Testis (tissue), 3 donors: ENCODE data around the gene PRKAR2B. TPM values are rescaled to one million over a fixed set of nuclear protein-coding genes. Genes with fewer than 3 reads are reported as not detected.

ENCODE experiments used
- DNase-seq: peaks from one replicate; pipeline ENCODE4 v3.0.0-alpha.2; 2019
- H3K27ac ChIP-seq, 2 donors: fragments of 200-600 bp; sonication (generic); one replicate each; pipeline ENCODE4 v1.5.1; 2019
- H3K27me3 ChIP-seq: fragments of 200-600 bp; sonication (generic); one replicate; pipeline ENCODE4 v1.5.1; 2019
- H3K36me3 ChIP-seq: fragments of 200-600 bp; sonication (generic); one replicate; pipeline ENCODE4 v1.5.1; 2017; ENCODE audit warnings: low read depth; ENCODE audit errors: missing control alignments
- H3K4me1 ChIP-seq: fragments of 200-600 bp; sonication (generic); one replicate; pipeline ENCODE4 v1.5.1; 2019
- H3K4me3 ChIP-seq, 2 donors: fragments of 200-600 bp; sonication (generic); one replicate each; pipeline ENCODE4 v1.5.1; 2017 to 2019
- H3K9me3 ChIP-seq: fragments of 200-600 bp; sonication (generic); one replicate; pipeline ENCODE4 v1.5.1; 2017
- POLR2A ChIP-seq: fragments of 450-650 bp; IDR thresholded peaks from one replicate; pipeline ENCODE4 v1.6.1; 2017; ENCODE audit warnings: antibody characterized with exemption, mild to moderate bottlenecking, moderate library complexity
- WGBS, 2 donors: methylation state at CpG; one replicate each; pipeline ENCODE4 v1.1.5; 2018; 5-methylcytosine and 5-hydroxymethylcytosine counted together
- intact Hi-C: fragments of 100-400 bp; cut with DNase I; formaldehyde crosslinking; loops from one replicate; pipeline ENCODE4 v1.15.1; 2023; ENCODE audit warnings: low total_unique reads
- polyA plus RNA-seq: library from polyadenylated mRNA; stranded (reverse); fragments of 350-450 nt; fragmentation: Illumina TruSeq; extraction: RNeasy Lipid Tissue Mini Kit (QIAGEN cat#74804); gene quantifications from one replicate; pipeline ENCODE4 v1.2.3, GENCODE V29; 2014; ENCODE audit warnings: low read depth, low replicate concordance; ENCODE audit not compliant: insufficient read depth
- total RNA-seq, 2 donors: library from RNA; depleted of rRNA; stranded (reverse); fragments of >200 nt; gene quantifications; one replicate each; pipeline ENCODE4 v1.2.3, GENCODE V29; 2016
- TF ChIP-seq, protein P1 (sequence below), 3 experiments: fragments of 450-650 bp in 2 of 3; fragments of 200-600 bp in 1 of 3; sonication (generic) in 1 of 3; IDR thresholded peaks; one replicate each; pipeline ENCODE4 v1.5.1; 2016 to 2019; ENCODE audit warnings: antibody characterized with exemption in 3 of 3, mild to moderate bottlenecking in 2 of 3, moderate library complexity in 1 of 3

The PRKAR2B gene
- total and polyA plus RNA-seq, 3 donors from 2014 or later = 51.7 to 81.8 (median 66.3) TPM

DNA sequence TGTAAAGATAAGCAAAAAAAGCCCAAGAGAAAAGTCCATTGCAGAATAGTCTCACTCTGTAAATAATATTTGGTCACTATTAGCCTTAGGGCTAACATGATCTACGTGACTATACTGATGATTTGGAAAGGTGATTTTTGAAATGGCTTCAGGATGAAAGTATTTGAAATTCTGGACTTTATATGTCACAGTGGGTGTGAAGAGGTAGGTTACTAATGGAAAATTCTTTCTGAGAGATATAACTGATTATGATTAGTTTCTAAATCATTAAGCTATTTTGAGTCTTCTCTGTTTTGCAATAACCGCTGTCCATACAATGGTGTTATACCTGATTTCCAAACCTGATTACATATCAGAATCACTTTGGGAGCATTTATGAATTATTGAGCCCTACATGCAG is 104.2 kb downstream of the PRKAR2B start:
- WGBS, 2 donors = 92 to 93% methylated on average over 2 of the region's 2 CpGs
- no peaks in the 10 kb centered on the region for H3K36me3 ChIP-seq
- intact Hi-C loops = loop anchor here (5.0 kb wide), 1 partner anchor 201 kb away; no protein-coding TSS in a partner anchor
- no peaks in the 10 kb centered on the region for H3K27me3 ChIP-seq
- no peak overlapping the region for H3K27ac ChIP-seq
- H3K4me1 ChIP-seq = no peaks in the 10 kb centered on the region
- no peak for DNase-seq
- H3K9me3 ChIP-seq = no peaks in the 10 kb centered on the region
- no peak for TF ChIP-seq POLR2A
- TF ChIP-seq, protein P1, sequence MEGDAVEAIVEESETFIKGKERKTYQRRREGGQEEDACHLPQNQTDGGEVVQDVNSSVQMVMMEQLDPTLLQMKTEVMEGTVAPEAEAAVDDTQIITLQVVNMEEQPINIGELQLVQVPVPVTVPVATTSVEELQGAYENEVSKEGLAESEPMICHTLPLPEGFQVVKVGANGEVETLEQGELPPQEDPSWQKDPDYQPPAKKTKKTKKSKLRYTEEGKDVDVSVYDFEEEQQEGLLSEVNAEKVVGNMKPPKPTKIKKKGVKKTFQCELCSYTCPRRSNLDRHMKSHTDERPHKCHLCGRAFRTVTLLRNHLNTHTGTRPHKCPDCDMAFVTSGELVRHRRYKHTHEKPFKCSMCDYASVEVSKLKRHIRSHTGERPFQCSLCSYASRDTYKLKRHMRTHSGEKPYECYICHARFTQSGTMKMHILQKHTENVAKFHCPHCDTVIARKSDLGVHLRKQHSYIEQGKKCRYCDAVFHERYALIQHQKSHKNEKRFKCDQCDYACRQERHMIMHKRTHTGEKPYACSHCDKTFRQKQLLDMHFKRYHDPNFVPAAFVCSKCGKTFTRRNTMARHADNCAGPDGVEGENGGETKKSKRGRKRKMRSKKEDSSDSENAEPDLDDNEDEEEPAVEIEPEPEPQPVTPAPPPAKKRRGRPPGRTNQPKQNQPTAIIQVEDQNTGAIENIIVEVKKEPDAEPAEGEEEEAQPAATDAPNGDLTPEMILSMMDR (IDR thresholded peaks at IDR 0.05) = no peak
- H3K4me3 ChIP-seq = no peak overlapping the region

DNA sequence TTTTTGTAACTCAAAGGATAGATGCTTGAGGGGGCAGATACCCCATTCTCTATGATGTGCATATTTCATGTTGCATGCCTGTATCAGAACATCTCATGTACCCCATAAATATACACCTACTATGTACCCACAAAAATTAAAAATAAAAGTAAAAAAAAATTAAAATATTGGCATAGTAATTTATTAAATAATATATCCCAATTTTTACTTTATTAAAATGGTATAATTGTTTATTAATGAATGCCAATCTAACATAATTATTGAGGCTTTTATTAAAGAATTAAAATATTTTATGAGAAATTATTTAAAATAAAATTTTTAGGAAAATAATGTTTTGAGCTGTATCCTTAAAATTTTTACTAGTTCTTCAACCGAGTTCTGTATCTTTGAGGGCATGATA is 105.4 kb downstream of the PRKAR2B start:
- Histone ChIP-seq H3K36me3 (no peaks in the 10 kb centered on the region), H3K27ac (no peak overlapping the region), H3K4me3 (no peak overlapping the region), H3K9me3 (no peaks in the 10 kb centered on the region), H3K27me3 (no peaks in the 10 kb centered on the region), H3K4me1 (no peaks in the 10 kb centered on the region)
- TF ChIP-seq, protein P1 (IDR thresholded peaks at IDR 0.05) = no peak
- TF ChIP-seq POLR2A = no peak
- whole genome bisulfite sequencing, 2 donors = 94 to 100% methylated on average over 1 of the region's 1 CpG
- DNase-seq = no peak
- intact Hi-C loops = loop anchor here (5.0 kb wide), 1 partner anchor 203 kb away; no protein-coding TSS in a partner anchor

DNA sequence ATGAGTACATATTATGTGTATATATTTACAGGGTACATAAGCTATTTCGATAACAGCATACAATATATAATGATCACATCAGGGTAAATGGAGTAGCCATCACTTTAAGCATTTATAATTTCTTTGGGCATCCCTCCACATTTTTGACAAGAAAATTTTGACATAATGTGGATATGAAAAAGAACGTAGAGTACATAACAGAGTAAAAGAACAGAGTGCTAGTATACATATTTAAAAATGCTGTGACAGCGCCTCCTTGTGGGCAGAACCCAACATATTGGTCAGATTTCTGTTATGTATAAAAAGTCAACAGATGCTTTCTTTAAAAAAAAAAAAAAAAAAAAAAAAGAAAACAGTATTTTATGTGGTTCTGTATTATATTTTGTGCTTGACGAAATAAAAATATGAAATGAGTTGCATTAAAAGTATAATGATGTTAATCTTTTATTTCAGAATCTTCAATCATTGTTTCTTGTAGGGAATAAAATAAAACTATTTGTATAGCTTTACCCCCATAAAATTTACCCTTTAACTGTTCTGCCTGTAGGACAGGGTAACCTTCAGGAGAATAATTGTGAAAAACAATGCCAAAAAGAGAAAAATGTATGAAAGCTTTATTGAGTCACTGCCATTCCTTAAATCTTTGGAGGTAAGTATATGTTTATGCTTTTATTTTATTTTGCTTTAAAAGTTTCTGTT is 106.0 kb downstream of the PRKAR2B start:
- H3K4me3 ChIP-seq = no peak overlapping the region
- no peaks in the 10 kb centered on the region for H3K27me3 ChIP-seq
- no peak for TF ChIP-seq POLR2A
- TF ChIP-seq, protein P1 (IDR thresholded peaks at IDR 0.05) = peak; percentile 57 to 80 (median 67)
- H3K27ac ChIP-seq = no peak overlapping the region
- intact Hi-C loops = no loop called here
- H3K4me1 ChIP-seq = no peaks in the 10 kb centered on the region
- H3K9me3 ChIP-seq = no peaks in the 10 kb centered on the region
- peak; percentile 91 for DNase-seq
- WGBS, 2 donors = 37 to 43% methylated on average over 4 of the region's 4 CpGs
- H3K36me3 ChIP-seq = no peaks in the 10 kb centered on the region

DNA sequence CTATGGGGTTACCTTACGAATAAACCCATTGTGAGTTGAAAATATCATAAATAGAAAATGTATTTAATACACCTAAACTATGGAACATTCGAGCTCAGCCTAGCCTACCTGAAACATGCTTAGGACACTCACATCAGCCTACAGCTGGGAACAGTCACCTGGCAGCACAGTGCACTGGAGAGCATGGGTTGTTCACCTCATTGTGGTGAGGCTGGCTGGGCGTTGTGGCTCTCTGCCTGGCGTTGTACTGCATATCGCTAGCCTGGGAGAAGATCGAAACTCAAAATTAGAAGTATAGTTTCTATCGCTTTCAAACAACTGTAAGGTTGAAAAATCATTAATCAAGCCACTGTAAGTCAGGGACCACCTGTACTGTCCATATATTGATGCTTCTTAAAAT is 107.0 kb downstream of the PRKAR2B start:
- TF ChIP-seq, protein P1 (IDR thresholded peaks at IDR 0.05) = no peak
- TF ChIP-seq POLR2A = no peak
- intact Hi-C loops = no loop called here

DNA sequence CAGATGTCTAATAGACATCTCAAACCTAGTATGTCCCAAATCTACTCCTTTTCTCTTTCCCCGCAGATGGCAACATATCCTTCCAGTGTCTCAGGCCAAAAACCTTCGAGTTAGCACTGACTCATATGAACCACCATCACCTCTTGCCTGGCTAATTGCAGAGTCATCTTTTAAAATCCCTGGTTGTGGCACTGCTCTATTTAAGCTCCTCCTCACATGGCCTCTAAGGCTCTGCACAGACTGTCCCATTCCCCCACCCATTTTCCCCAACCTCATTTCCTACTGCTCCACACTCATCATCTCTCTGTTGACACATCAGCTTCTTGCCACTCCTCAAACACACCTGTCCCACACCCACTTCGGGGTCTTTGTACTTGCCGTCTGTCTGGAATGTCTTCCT is 107.5 kb downstream of the PRKAR2B start:
- Histone ChIP-seq H3K27me3 (no peaks in the 10 kb centered on the region), H3K9me3 (no peaks in the 10 kb centered on the region), H3K27ac (no peak overlapping the region), H3K4me3 (no peak overlapping the region), H3K36me3 (no peaks in the 10 kb centered on the region), H3K4me1 (no peaks in the 10 kb centered on the region)
- intact Hi-C loops = no loop called here
- 65 to 73% methylated on average over 4 of the region's 4 CpGs for WGBS, 2 donors
- no peak for TF ChIP-seq POLR2A
- TF ChIP-seq, protein P1 (IDR thresholded peaks at IDR 0.05) = no peak
- no peak for DNase-seq

More for the DNA sequence above, 107.0 kb downstream of the PRKAR2B start:
- Histone ChIP-seq H3K36me3 (no peaks in the 10 kb centered on the region), H3K27me3 (no peaks in the 10 kb centered on the region), H3K4me3 (no peak overlapping the region), H3K4me1 (no peaks in the 10 kb centered on the region), H3K9me3 (no peaks in the 10 kb centered on the region), H3K27ac (no peak overlapping the region)
- WGBS, 2 donors = 92 to 96% methylated on average over 7 of the region's 7 CpGs
- no peak for DNase-seq
